H1 (cell line): Measurements from ENCODE around the gene SLC44A1. TPM values are rescaled to one million over a fixed set of nuclear protein-coding genes. Genes with fewer than 3 reads are reported as not detected.

Experiments used
- BCL11A ChIP-seq, 2 experiments: IDR thresholded peaks; one replicate each; pipeline ENCODE4 v1.6.1; 2011; ENCODE audit warnings: low read depth in 2 of 2, low read length in 2 of 2, mild to moderate bottlenecking in 2 of 2
- KDM5A ChIP-seq: fragments of 200-600 bp; IDR thresholded peaks from 2 replicates; pipeline ENCODE4 v1.7.1; 2012; ENCODE audit warnings: mild to moderate bottlenecking, low read length, inconsistent platforms, mixed read lengths
- polyA plus RNA-seq, 7 experiments: library from polyadenylated mRNA; depleted of rRNA in 3 of 7; stranded (reverse) in 5 of 7; unstranded in 2 of 7; fragments of >200 nt in 5 of 7; fragments of 200-250 nt in 2 of 7; gene quantifications; 1 replicate in 5 of 7; 2 replicates in 1 of 7; 4 replicates in 1 of 7; pipeline versions ENCODE4 v1.2.1 to v1.2.3, GENCODE V29; 2011 to 2013; ENCODE audit warnings: missing spikeins in 2 of 7, mixed read lengths in 2 of 7
- total RNA-seq: library from RNA; stranded (reverse); fragmentation: NEBNext Ultra II Directional; extraction: Animal tissue kit (Norgen Biotek cat#: 25700); gene quantifications from 2 replicates; pipeline ENCODE4 v1.2.1, GENCODE V29; 2021

Gene SLC44A1
- total and polyA plus RNA-seq, 2 of the 8 experiments (the other 6 are each of a cell fraction or from before 2014, with no cell fraction given), result 30.5 to 71.2 TPM

DNA sequence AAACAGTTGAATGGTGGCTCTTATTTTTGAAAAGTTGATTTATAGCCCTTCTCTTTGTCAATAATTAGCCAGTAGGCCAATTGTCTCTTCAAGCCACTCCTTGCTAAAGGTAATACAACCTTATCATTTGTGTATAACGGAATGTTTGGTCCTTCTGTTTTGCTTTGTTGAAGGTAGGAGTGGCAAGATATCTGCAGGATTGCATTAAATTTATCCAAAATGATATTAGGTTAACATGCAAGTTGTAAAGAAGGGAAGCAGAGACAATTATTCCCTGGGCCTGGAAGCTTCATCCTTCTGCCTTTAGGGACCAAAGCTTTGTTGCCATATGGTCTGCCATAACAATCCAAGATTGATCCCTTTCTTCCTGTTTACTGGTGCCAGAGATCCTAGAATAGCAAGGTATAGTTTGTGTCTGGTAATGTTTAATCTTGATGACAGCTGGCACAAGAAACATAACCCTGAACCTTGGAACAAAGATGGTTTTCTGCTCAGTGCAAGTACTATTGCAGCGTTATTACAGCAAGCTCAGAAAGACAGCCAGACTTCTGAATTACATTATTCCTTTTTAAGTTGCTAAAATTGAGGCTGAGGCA lies 187.9 kb downstream of the SLC44A1 start (continued):
- TF ChIP-seq BCL11A (IDR thresholded peaks at IDR 0.05; ENCODE audit: low read depth in 2 of 2, low read length in 2 of 2), result no peak
- TF ChIP-seq KDM5A, result no peak
